MM.1S (cell line): ENCODE data around the gene TDRD7.

Experiments used
- DNase-seq: peaks from one replicate; pipeline ENCODE4 v3.0.0-alpha.2; 2015
- H2AFZ ChIP-seq: fragments of 300-600 bp; sonication (generic); 2 replicates; pipeline ENCODE4 v1.6.0; 2016; ENCODE audit warnings: antibody characterized with exemption, low read length
- H3F3A ChIP-seq: fragments of 300-600 bp; sonication (generic); 2 replicates; pipeline ENCODE4 v1.6.1; 2016; ENCODE audit warnings: mild to moderate bottlenecking, antibody characterized with exemption, low read length, moderate library complexity, mixed read lengths; ENCODE audit not compliant: insufficient read depth
- H3K27ac ChIP-seq: fragments of 300-600 bp; sonication (generic); 2 replicates; pipeline ENCODE4 v1.5.1; 2016; ENCODE audit warnings: mild to moderate bottlenecking, low read length
- H3K27me3 ChIP-seq: fragments of 300-600 bp; sonication (generic); replicated peaks from 2 replicates; pipeline ENCODE4 v1.6.0; 2016; ENCODE audit warnings: low read length; ENCODE audit not compliant: insufficient read depth
- H3K36me3 ChIP-seq: fragments of 300-600 bp; sonication (generic); replicated peaks from 2 replicates; pipeline ENCODE4 v1.6.1; 2016; ENCODE audit warnings: mild to moderate bottlenecking, low read length, mixed read lengths; ENCODE audit not compliant: insufficient read depth
- H3K4me1 ChIP-seq: fragments of 300-600 bp; sonication (generic); 2 replicates; pipeline ENCODE4 v1.6.1; 2016; ENCODE audit warnings: low read length, mixed read lengths
- H3K4me2 ChIP-seq: fragments of 300-600 bp; sonication (generic); 2 replicates; pipeline ENCODE4 v1.6.0; 2016; ENCODE audit warnings: low read depth, low read length
- H3K4me3 ChIP-seq: fragments of 300-600 bp; sonication (generic); 2 replicates; pipeline ENCODE4 v1.5.1; 2016; ENCODE audit warnings: low read length, mixed read lengths
- H3K79me2 ChIP-seq: fragments of 300-600 bp; sonication (generic); 2 replicates; pipeline ENCODE4 v1.6.1; 2016; ENCODE audit warnings: mixed run types, low read length, mixed read lengths
- H3K9ac ChIP-seq: fragments of 300-600 bp; sonication (generic); 2 replicates; pipeline ENCODE4 v1.6.1; 2016; ENCODE audit warnings: low read length, mixed read lengths
- H3K9me2 ChIP-seq: fragments of 300-600 bp; sonication (generic); replicated peaks from 2 replicates; pipeline ENCODE4 v1.6.1; 2016; ENCODE audit warnings: mild to moderate bottlenecking, low read length, mixed read lengths; ENCODE audit not compliant: insufficient read depth
- H3K9me3 ChIP-seq: fragments of 300-600 bp; sonication (generic); replicated peaks from 2 replicates; pipeline ENCODE4 v1.6.1; 2016; ENCODE audit warnings: mild to moderate bottlenecking, low read length, mixed read lengths; ENCODE audit not compliant: insufficient read depth
- H4K20me1 ChIP-seq: fragments of 300-600 bp; sonication (generic); 2 replicates; pipeline ENCODE4 v1.6.1; 2016; ENCODE audit warnings: mild to moderate bottlenecking, low read length, moderate library complexity, mixed read lengths; ENCODE audit not compliant: insufficient read depth
- EZH2 ChIP-seq: fragments of 300-600 bp; sonication (generic); optimal IDR thresholded peaks from 2 replicates; pipeline ENCODE3; 2017; ENCODE audit warnings: low read depth, mild to moderate bottlenecking, antibody characterized with exemption, low read length, mixed read lengths
- EZH2phosphoT487 ChIP-seq: fragments of 300-600 bp; sonication (generic); IDR thresholded peaks from 2 replicates; pipeline ENCODE4 v1.6.1; 2018; ENCODE audit warnings: antibody characterized with exemption, low read length
- TF ChIP-seq, protein P1 (sequence below): fragments of 300-600 bp; sonication (generic); IDR thresholded peaks from 2 replicates; pipeline ENCODE4 v1.5.1; 2016; ENCODE audit warnings: antibody characterized with exemption, low read length, mixed read lengths

TDRD7 gene

GRCh38 chr9:97372580-97372979, 39.3 kb upstream of the TDRD7 start:
- H2AFZ ChIP-seq, result no peak overlapping the region
- H3K27me3 ChIP-seq, result no peaks in the 10 kb centered on the region
- H3K9me3 ChIP-seq, result no peaks in the 10 kb centered on the region
- H3K36me3 ChIP-seq, result no peaks in the 10 kb centered on the region
- DNase-seq, result no peak
- H3K4me2 ChIP-seq, result no peak overlapping the region
- no peaks in the 10 kb centered on the region for H3K79me2 ChIP-seq
- no peaks in the 10 kb centered on the region for H3F3A ChIP-seq
- H3K9ac ChIP-seq, result no peak overlapping the region
- no peaks in the 10 kb centered on the region for H3K9me2 ChIP-seq
- H3K4me1 ChIP-seq, result no peaks in the 10 kb centered on the region
- TF ChIP-seq EZH2, result no peak
- TF ChIP-seq, protein P1, sequence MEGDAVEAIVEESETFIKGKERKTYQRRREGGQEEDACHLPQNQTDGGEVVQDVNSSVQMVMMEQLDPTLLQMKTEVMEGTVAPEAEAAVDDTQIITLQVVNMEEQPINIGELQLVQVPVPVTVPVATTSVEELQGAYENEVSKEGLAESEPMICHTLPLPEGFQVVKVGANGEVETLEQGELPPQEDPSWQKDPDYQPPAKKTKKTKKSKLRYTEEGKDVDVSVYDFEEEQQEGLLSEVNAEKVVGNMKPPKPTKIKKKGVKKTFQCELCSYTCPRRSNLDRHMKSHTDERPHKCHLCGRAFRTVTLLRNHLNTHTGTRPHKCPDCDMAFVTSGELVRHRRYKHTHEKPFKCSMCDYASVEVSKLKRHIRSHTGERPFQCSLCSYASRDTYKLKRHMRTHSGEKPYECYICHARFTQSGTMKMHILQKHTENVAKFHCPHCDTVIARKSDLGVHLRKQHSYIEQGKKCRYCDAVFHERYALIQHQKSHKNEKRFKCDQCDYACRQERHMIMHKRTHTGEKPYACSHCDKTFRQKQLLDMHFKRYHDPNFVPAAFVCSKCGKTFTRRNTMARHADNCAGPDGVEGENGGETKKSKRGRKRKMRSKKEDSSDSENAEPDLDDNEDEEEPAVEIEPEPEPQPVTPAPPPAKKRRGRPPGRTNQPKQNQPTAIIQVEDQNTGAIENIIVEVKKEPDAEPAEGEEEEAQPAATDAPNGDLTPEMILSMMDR, result no peak
- TF ChIP-seq EZH2phosphoT487, result no peak
- no peaks in the 10 kb centered on the region for H4K20me1 ChIP-seq
- no peak overlapping the region for H3K4me3 ChIP-seq
- H3K27ac ChIP-seq, result no peak overlapping the region

GRCh38 chr9:97373331-97373730, 38.6 kb upstream of the TDRD7 start:
- Histone ChIP-seq H4K20me1 (no peaks in the 10 kb centered on the region), H2AFZ (no peak overlapping the region), H3K36me3 (no peaks in the 10 kb centered on the region), H3K4me2 (no peak overlapping the region), H3K27ac (no peak overlapping the region), H3K9me2 (no peaks in the 10 kb centered on the region), H3K4me3 (no peak overlapping the region), H3K4me1 (no peaks in the 10 kb centered on the region), H3K79me2 (no peaks in the 10 kb centered on the region), H3K9me3 (no peaks in the 10 kb centered on the region), H3K27me3 (no peaks in the 10 kb centered on the region), H3F3A (no peaks in the 10 kb centered on the region), H3K9ac (no peak overlapping the region)
- DNase-seq, result no peak
- no peak for TF ChIP-seq EZH2phosphoT487
- no peak for TF ChIP-seq EZH2
- TF ChIP-seq, protein P1, result no peak

GRCh38 chr9:97374811-97375210, 37.1 kb upstream of the TDRD7 start:
- Histone ChIP-seq H3K36me3 (no peaks in the 10 kb centered on the region), H3K4me1 (no peaks in the 10 kb centered on the region), H3K9me3 (no peaks in the 10 kb centered on the region), H3K4me3 (no peak overlapping the region), H3K9me2 (no peaks in the 10 kb centered on the region), H3K9ac (no peak overlapping the region), H2AFZ (no peak overlapping the region), H3K27me3 (no peaks in the 10 kb centered on the region), H3K79me2 (no peaks in the 10 kb centered on the region), H3K27ac (no peak overlapping the region), H3K4me2 (no peak overlapping the region), H3F3A (no peaks in the 10 kb centered on the region), H4K20me1 (no peaks in the 10 kb centered on the region)
- TF ChIP-seq EZH2phosphoT487 (no peak), EZH2 (no peak)
- TF ChIP-seq, protein P1, result no peak
- no peak for DNase-seq
